Activated CD8-positive, alpha-beta memory T cell treated with anti-CD3 and anti-CD28 coated beads for 1 hour (primary cell): ENCODE data around the gene CCDC136.

Experiments used
- DNase-seq, 2 donors: peaks; one replicate each; pipeline ENCODE4 v3.0.0-alpha.2; 2020; ENCODE audit warnings: low read depth in 1 of 2; ENCODE audit errors: extremely low read depth in 1 of 2

CCDC136 gene

DNA sequence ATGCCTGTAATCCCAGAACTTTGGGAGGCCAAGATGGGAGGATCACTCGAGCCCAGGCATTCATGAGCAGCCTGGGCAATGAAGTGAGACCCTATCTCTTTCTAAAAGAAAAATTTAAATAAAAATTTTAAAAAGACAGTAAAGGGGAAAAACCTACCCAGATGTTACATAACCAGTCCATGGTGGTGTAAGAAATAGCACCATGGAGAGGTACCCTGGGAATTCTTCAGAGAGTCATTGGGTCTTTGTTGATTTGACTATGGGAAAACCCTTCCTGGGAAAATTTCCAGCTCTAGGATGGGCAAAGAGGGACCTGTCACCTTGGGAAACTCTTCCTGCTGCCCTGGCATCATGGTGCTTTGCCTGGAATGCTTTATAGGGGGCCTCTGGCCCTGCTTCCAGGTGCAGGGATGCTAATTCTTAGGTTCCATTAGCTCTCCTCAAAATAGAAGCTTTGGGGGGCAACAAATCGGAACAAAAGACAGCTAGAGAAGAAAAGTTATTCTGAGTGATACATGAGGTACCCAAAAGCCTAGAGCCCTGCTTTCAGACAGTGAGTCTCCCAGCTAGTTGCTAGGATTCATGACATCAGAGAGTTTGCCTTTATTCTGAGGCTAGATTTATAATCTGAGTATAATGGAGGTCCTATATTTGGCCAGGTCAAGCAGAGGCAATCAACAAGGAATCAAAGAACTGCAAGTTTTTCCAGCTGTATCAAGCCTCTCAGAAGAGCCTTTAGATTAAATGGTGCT lies 10.1 kb downstream of the CCDC136 start:
- no peak for DNase-seq

DNA sequence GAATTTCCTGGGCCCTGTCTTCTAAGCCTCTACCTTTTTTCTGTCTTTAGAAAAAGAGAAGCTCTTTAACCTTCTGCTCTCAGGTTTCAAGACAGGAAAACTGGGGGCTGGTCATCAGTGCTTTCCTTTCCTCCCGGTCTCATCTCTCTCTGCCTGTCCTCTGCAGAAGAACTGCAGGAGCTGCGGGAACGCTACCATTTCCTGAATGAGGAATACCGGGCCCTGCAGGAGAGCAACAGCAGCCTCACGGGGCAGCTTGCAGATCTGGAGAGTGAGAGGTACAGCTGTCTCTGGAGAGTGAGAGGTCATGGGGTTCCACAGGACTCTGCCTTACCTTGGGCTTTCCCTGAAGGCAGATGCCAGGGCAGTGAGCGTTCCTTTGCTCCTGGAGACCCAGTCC lies 12.7 kb downstream of the CCDC136 start:
- no peak for DNase-seq

DNA sequence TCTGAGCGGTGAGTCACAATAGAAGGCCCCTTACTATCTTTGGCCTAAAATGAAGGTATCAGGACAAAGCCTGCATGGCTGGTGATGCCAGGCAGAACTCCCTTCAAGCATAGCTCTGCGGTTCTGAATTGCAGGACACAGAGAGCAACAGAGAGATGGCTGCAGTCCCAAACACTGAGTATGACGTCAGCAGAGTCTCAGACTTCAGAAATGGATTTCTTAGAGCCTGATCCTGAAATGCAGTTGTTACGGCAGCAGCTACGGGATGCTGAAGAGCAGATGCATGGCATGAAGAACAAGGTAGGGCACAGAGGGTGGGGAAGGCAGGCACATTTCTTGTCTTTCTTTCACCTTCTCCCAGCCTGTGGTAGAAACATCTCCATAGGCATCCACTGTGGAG lies 13.5 kb downstream of the CCDC136 start:
- no peak for DNase-seq

DNA sequence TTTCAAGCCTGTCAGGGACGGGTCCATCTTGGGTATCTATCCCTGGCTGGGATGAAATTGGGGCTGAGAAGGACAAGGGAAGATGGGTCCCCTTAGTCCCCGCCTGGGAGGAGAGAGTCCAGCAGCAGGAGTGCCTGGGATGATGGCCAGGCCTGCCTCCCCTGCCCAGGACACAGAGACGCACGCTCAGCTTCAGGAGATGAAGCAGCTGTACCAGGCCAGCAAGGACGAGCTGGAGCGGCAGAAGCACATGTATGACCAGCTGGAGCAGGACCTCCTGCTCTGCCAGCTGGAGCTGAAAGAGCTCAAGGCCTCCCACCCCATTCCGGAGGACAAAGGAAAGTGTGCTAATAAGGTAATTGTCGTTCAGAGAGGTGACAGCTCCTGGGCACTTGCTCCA lies 15.4 kb downstream of the CCDC136 start:
- DNase-seq = no peak

DNA sequence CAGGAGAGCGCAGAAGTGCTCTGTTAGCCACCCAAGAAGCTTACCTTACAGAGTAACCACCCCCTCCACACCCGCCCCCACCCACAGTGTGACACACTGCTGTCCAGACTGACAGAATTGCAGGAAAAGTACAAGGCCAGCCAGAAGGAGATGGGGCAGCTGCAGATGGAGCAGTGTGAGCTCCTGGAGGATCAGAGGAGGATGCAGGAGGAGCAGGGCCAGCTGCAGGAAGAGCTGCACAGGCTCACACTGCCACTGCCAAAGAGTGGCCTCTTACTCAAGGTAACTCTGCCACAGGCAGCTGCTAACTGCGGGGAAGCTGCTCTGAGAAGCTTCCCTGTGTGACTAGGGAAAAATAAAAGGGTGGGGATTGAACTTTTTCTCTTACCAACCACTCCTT lies 17.6 kb downstream of the CCDC136 start:
- no peak for DNase-seq

DNA sequence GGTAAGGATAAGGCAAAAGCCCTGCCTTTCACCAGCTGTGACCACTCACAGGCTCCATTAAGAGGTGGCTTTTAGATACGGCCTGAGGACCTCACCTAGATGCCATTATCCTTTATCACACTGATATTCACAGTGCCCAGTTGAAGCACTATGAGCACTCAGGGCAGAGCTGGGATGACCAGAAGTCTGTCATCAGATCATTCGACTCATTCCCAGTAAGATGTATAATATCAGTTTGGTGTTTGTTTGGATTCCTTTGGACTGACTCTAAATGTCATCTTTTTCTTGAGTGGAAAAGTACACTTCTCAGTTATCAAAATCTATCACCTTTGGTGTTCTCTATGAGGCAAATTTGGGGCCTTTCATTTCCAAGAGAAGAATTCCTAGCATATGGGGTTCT lies 18.7 kb downstream of the CCDC136 start:
- DNase-seq = no peak

DNA sequence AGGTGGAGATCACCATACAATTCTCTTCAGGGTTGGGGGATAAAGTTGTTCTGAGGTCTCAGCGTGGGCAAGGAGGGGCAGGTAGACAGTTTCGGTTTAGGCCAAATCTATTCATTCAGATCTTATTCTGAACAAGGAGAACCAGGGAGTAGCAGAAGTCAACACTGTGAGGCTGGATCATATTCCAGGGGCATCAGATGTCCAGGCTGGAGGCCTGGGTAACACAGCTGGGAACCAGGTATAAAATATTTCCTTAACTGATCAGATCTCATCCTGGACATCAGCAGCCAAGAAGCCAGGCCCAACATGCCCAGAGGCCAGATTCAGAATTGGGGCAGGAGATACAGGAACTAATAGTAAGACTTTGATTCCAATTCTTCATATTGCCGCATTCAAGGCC lies 19.2 kb downstream of the CCDC136 start:
- no peak for DNase-seq

DNA sequence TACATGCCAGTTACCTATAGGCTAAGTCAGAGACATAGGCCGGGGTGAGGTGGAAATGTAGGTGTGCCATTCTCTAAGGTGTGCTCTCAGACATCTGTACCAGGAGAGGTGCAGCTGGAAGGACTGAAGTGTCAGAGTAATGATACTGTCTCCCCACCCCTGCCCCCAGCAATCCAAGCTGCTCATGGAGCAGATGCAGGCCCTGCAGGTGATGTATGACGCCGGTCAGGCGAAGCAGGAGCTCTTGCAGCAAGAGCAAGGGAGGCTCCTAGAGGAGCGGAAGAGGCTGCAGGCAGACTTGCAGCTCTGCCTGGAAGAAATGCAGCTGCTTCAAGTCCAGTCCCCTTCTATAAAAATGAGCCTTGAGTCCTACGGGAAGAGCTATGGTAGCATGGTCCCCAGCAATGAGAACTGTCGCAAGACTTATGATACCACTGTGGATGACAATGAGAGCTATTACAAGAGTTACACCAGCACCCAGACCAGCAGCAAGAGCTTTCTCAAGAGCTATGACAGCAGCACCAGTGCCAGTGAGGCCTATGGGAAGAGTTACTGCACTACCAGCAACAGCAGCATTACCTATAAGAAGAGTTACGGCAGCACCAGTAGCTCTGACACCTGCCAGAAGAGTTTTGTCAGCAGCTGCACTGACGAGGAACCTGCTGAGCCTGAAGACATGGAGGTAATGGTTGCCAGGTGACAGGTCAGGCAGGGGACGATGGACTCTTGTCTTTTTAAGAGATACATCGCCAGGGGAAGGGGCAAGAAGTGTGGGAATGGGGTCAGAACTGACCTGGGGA lies 20.1 kb downstream of the CCDC136 start:
- no peak for DNase-seq

DNA sequence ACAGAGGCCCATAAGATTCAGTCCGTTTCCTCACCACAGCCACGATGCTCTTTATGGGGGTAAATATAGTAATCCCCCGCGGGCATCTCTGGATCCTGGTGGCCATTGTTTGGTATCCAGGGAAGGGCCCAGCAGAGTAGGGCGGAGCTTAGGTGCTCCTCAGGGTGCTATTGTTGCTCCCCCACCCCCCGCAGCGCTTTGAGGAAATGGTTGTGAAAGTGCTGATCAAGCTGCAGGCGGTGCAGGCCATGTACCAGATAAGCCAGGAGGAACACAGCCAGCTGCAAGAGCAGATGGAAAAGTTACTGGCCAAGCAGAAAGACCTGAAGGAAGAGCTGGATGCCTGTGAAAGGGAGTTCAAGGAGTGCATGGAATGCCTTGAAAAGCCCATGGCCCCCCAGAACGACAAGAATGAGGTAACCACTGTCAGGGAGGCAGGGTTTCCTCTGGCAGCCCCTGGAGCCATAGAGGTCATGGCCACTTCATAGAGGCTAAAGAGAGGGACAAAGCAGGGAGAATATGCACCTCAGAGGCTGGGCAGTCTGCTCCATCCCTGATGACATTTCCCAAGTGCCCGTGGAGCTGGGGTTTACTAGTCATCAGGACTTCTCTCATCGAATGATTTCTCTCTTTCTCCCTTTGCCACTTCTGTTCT lies 20.9 kb downstream of the CCDC136 start:
- no peak for DNase-seq

DNA sequence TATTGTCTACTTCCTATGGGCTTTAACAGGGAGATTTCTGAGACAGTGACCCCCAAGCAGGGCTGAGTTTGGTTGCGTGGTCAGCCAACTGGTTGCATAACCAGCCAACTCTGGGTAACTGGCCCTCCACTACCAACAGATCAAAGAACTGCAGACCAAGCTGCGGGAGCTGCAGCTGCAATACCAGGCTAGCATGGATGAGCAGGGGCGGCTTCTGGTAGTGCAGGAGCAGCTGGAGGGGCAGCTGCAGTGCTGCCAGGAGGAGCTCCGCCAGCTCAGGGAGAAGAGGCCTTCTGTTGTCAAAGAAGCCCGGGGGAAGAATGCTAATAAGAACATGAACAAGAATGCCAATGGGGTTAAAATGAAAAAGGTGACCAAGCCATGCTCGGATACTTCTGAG lies 22.7 kb downstream of the CCDC136 start:
- DNase-seq = no peak

DNA sequence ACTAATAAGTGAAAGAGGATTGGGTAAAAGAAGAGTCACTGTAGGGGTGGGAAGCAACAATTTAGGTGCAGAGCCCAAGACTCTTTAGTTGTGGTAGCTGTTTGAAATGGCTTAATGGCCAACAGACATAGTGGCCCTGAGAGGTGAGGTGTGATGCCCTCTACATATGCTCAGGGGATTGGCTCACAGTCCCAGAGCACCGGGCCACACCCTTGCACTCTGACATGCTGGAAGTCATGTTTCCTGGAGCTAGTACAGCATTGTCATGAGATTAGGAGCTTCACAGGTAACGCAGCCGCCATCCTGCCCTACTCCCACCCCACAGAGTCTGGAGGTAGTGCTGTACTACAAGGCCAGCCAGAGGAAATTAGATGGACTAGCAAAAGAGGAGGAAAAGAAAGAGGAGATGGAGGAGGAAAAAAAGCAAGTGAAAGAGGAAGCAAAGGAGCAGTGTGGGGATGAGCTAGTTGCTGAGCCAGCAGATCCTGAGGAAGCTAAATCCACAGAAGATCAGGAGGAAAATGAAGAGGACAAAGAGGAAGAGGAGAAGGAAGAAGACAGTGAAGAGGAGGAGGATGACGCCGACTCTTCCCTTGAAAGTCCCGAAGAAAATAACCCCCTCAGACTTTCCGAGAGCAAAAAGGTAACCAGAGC lies 23.6 kb downstream of the CCDC136 start:
- DNase-seq = no peak

DNA sequence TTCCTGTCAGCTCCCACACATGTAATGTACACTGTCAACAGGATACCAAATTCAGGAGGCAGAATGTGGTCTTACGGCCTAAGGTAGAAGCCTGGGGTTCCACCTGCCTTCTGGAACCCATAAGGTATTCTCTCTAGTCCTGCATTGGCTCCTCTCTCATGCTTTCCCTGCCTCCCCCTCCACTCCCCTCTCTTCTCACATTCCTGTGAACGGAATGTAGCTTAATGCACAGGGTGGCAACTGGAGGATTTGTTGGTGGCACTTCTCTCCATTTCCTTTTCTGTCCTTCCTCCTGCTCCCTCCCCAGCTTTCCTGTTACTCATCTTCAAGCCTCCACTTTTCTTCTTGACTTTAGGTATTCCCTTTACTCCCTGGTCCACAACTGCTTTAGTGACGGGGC lies 26.9 kb downstream of the CCDC136 start:
- DNase-seq = no peak

DNA sequence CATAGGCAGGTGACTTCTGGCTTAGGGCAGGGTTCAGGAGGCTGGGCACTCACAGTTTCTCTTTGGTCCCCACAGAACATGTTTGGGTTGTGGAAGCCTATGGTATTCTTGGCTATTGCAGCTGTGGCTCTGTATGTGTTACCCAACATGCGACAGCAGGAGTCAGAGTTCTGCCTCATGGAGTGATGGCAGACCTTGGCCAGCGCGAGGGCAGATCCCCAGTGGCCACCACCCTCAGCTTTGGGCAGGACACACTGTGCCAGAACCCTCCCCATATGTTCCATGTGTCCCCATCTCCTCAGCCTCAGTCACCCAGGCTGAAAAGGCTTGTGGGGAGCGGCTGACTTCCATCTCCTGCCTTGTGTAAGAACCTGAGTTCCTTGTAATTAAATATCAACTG lies 30.0 kb downstream of the CCDC136 start:
- no peak for DNase-seq

DNA sequence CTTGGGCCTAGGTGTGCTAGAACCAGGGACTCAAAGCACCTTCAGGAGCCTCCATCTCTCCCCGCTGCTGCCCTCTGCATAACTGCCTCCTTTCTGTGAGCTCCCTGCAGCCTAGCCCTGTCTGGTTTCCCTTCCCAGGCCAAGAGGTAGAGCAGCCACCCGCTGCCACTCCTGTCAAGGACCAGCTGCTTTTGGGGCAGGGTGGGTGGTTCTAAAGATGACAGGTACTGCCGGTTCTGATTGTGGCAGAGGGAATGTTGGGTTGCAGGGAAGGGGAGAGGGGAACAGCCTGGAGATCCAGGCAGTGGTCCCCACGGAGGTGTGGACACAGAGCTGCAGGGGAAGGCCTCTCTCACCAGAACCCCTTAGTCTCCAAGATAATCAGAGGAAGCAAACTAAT lies 34.7 kb downstream of the CCDC136 start:
- no peak for DNase-seq

DNA sequence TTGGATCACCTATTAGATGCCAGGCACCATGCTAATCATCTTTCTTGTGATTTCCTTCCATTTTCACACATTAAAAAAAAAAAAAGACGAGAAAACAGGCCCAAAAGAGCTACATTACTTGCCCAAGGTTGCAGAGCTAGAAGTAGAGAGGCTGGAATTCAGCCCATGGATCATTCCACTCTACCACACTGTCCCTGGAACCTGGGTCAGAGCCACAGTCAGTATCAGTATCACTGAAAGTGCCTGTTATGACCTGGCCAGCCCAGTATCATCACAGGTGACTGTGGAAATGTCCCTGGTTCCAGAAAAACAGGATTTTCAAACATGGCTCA lies 35.1 kb downstream of the CCDC136 start:
- DNase-seq = no peak

DNA sequence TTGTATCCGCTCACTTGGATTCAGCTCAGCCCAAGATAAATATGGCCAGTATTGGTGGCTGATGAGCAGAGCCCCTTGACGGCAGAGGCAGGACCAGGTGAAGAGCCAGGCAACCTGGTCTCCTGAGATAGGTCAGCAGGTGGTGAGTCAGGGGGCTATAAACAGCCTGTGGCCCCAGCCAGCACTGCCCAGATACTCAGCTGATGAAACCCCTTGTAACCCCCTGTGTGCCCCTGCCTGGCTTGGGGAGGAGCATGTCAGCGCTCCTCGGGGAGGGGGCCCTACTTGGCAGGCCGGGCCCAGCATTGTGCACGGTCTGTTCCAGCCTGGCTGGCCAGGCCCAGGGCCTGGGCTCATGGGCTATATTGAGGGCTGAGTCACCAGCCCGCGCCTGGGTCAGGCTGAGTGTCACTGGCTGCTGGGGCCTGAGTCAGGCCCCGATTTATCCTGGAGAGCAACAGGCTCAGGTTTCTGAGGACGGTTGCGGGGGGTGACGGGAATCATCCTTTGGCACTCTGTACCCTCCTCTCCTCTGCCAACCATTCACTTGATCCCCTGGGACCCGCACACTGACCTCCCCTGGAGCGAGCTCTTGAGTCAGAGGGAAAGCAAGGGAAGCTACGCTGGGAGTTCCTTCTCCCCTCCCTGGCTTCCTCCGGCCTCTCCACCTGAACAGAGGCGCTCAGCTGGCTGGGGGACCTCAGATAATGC lies 35.6 kb downstream of the CCDC136 start:
- no peak for DNase-seq

DNA sequence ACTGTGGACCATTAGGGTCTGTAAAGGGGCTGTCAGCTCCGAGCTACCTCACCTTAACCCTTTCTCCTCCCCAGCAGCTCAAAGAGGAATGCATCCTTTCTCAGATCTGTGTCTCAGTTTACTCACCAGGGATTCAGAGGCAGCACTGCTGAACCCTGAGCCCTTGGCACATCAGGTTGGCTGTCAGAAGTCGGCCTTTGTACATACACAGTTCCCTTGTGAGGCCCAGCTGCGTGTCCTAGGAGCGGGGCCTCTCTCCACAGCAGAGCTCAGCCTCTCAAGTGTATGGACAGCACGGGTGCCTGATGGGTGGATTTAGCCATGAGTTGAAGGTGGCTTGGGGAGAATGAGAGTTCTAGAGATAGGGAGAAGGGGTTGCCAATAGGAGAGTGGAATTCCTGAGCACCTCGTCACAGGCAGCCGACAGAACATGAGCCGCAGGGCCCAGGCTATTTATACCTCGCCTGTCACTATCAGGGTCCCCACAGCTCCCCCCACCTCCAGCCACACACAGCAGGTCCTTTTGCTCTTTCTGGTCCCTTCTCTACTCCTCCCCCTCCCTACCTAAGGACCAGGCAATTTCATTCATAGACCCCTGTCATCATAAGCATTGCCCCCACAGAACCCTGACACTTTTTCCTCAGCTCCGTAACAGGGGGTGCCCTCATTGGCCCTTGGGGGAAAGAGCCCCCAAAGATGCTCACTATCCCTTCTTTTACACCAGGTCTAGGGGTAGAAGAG lies 36.4 kb downstream of the CCDC136 start:
- DNase-seq = no peak

DNA sequence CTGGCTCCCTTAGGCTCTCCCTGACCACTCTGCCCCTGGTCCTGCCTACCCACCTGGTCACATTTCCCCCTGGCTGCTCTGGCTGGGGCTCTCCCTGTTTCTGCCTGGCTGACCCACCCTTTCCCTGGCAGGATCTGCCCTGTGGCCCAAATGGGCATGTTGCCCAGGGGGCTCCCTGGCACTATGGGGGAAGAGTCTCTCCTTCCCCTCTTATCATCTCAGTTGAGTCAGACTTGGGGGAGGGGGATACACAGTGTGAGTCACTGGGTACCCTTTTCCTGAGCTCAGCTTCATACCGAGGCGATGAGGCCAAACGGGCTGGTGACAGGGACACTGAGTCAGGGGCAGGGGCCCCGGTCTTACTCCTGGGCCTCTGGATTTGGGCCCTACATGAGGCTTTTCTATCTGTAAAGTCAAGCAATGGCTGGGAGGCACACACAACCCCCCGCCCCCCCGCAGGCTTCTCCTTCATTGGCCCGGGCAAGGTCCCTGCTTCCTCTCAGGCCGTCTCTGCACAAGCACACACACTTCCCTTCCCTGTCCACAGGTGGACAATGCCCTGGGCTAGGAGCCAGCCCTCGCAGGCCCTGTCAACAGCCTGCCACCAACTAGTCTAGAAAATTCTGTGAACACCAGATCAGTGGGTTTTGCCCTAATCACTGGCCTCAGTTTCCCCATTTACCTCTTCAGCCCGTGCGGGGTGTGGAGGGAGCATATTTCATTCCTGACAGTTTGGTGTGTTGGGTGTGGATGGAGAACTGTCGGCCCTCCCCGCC lies 37.8 kb downstream of the CCDC136 start:
- DNase-seq = no peak
